B cell (primary cell): ENCODE measurements around the gene RAD51C. TPM values are rescaled to one million over a fixed set of nuclear protein-coding genes. Genes with fewer than 3 reads are reported as not detected.

Experiments used
- ATAC-seq: fragments of 200-7000 bp; cut with Tn5 transposase; one replicate; pipeline ENCODE4 v1.10.0; 2021; ENCODE audit warnings: low read depth, mild to moderate bottlenecking, moderate number of reproducible peaks, moderate library complexity
- CTCF ChIA-PET: fragments of 350-600 bp; sonication (Branson Sonifier 250); formaldehyde crosslinking; loops from one replicate; lab custom pipeline; 2021; ENCODE audit warnings: antibody characterized with exemption, inconsistent platforms; lab: Charles Lee
- POLR2A ChIA-PET: fragments of 350-600 bp; sonication (Branson Sonifier 250); formaldehyde crosslinking; loops from one replicate; lab custom pipeline; 2021; ENCODE audit warnings: antibody characterized with exemption; lab: Charles Lee
- DNase-seq: peaks from one replicate; pipeline ENCODE4 v3.0.0; 2013
- H2AFZ ChIP-seq: 2 replicates; pipeline ENCODE4 v1.6.1; 2012; ENCODE audit warnings: mild to moderate bottlenecking, low read depth, low read length; ENCODE audit not compliant: insufficient read depth, poor library complexity, severe bottlenecking
- H3K27ac ChIP-seq, 2 donors: 1 replicate in 1 of 2; 2 replicates in 1 of 2; pipeline ENCODE4 v1.5.1; 2012 to 2013; ENCODE audit warnings: low read length in 2 of 2, mild to moderate bottlenecking in 2 of 2, moderate library complexity in 1 of 2
- H3K27me3 ChIP-seq, 4 experiments: fragments of 200-600 bp in 1 of 4; sonication (generic) in 1 of 4; replicated peaks in 1 of 4; 1 replicate in 2 of 4; 2 replicates in 2 of 4; pipeline versions ENCODE4 v1.6.1 to v1.7.0; 2013 to 2016; ENCODE audit warnings: low read length in 3 of 4, mild to moderate bottlenecking in 2 of 4, mixed read lengths in 1 of 4, moderate library complexity in 1 of 4; ENCODE audit not compliant: insufficient read depth in 4 of 4, control insufficient read depth in 3 of 4; ENCODE audit errors: control extremely low read depth in 1 of 4
- H3K36me3 ChIP-seq, 2 experiments: replicated peaks in 1 of 2; 1 replicate in 1 of 2; 2 replicates in 1 of 2; pipeline versions ENCODE4 v1.6.1 to v1.7.1; 2013; ENCODE audit warnings: low read length in 1 of 2; ENCODE audit not compliant: insufficient read depth in 2 of 2, control insufficient read depth in 1 of 2; ENCODE audit errors: control extremely low read depth in 1 of 2, extremely low read depth in 1 of 2
- H3K4me1 ChIP-seq, 2 donors: fragments of 200-600 bp in 1 of 2; sonication (generic) in 1 of 2; 1 replicate in 1 of 2; 2 replicates in 1 of 2; pipeline versions ENCODE4 v1.5.1 to v1.6.1; 2013 to 2017; ENCODE audit warnings: low read length in 2 of 2; ENCODE audit not compliant: control insufficient read depth in 2 of 2, insufficient read depth in 2 of 2
- H3K4me2 ChIP-seq: replicated peaks from 2 replicates; pipeline ENCODE3; 2012; ENCODE audit warnings: mild to moderate bottlenecking, low read depth, low read length; ENCODE audit not compliant: poor library complexity, severe bottlenecking
- H3K4me3 ChIP-seq, 5 experiments: fragments of 200-600 bp in 1 of 5; sonication (generic) in 1 of 5; 1 replicate in 3 of 5; 2 replicates in 2 of 5; pipeline versions ENCODE4 v1.5.1 to v1.7.0; 2011 to 2016; ENCODE audit warnings: low read length in 4 of 5, mild to moderate bottlenecking in 4 of 5, low read depth in 2 of 5, control low read depth in 1 of 5, moderate library complexity in 1 of 5; ENCODE audit not compliant: insufficient read depth in 1 of 5; ENCODE audit errors: control extremely low read depth in 1 of 5, extremely low read depth in 1 of 5
- H3K79me2 ChIP-seq: fragments of 200-600 bp; sonication (generic); one replicate; pipeline ENCODE4 v1.6.0; 2016; ENCODE audit warnings: low read length; ENCODE audit not compliant: control insufficient read depth, insufficient read depth
- H3K9ac ChIP-seq: fragments of 200-600 bp; sonication (generic); 2 replicates; pipeline ENCODE4 v1.6.1; 2017; ENCODE audit warnings: mild to moderate bottlenecking, low read length, moderate library complexity
- H3K9me3 ChIP-seq, 3 donors: one replicate each; pipeline versions ENCODE4 v1.6.1 to v1.7.1; 2013; ENCODE audit warnings: low read length in 2 of 3; ENCODE audit not compliant: control insufficient read depth in 2 of 3, insufficient read depth in 1 of 3; ENCODE audit errors: control extremely low read depth in 1 of 3
- H4K20me1 ChIP-seq: 2 replicates; pipeline ENCODE4 v1.6.0; 2012; ENCODE audit warnings: mild to moderate bottlenecking, low read length; ENCODE audit not compliant: insufficient read depth, control insufficient read depth, poor library complexity, severe bottlenecking
- H3K27ac Mint-ChIP-seq: one replicate; pipeline ENCODE4 v1.8.0; 2021; ENCODE audit warnings: mixed read lengths
- H3K27me3 Mint-ChIP-seq: one replicate; pipeline ENCODE4 v1.8.0; 2021; ENCODE audit warnings: mixed read lengths
- H3K4me1 Mint-ChIP-seq: one replicate; pipeline ENCODE4 v1.8.0; 2021; ENCODE audit warnings: mixed read lengths
- H3K4me3 Mint-ChIP-seq: one replicate; pipeline ENCODE4 v1.8.0; 2021; ENCODE audit warnings: mixed read lengths
- H3K9me3 Mint-ChIP-seq: one replicate; pipeline ENCODE4 v1.8.0; 2022; ENCODE audit warnings: mixed read lengths; ENCODE audit not compliant: insufficient read depth
- EZH2 ChIP-seq: IDR thresholded peaks from 2 replicates; pipeline ENCODE4 v1.6.1; 2012; ENCODE audit warnings: borderline replicate concordance, low read depth, mild to moderate bottlenecking, moderate library complexity, low read length; ENCODE audit not compliant: insufficient read depth, poor library complexity, severe bottlenecking
- WGBS: methylation state at CpG from one replicate; pipeline ENCODE4 v1.1.5; 2013; ENCODE audit warnings: missing lambda C conversion rate; ENCODE audit not compliant: insufficient coverage; 5-methylcytosine and 5-hydroxymethylcytosine counted together
- intact Hi-C: fragments of 100-400 bp; cut with micrococcal nuclease; formaldehyde crosslinking; loops from one replicate; pipeline ENCODE4 v1.10.0; 2022
- polyA plus RNA-seq: library from polyadenylated mRNA; depleted of rRNA; stranded (reverse); fragments of >200 nt; gene quantifications from 2 replicates; pipeline ENCODE4 v1.2.3, GENCODE V29; 2012
- total RNA-seq, 2 donors: library from RNA; stranded (reverse); fragments of 120-200 nt in 1 of 2; gene quantifications; 1 replicate in 1 of 2; 2 replicates in 1 of 2; pipeline versions ENCODE4 v1.2.3 to v1.2.4, GENCODE V29; 2013 to 2022
- TF ChIP-seq, protein P1 (sequence below): fragments of 200-600 bp; IDR thresholded peaks from one replicate; pipeline ENCODE4 v1.8.0; 2022; ENCODE audit warnings: antibody characterized with exemption, mild to moderate bottlenecking

RAD51C gene
- total and polyA plus RNA-seq, 2 donors (not counting 1 experiment from before 2014, with no cell fraction given): 14.2 to 33.2 TPM

DNA sequence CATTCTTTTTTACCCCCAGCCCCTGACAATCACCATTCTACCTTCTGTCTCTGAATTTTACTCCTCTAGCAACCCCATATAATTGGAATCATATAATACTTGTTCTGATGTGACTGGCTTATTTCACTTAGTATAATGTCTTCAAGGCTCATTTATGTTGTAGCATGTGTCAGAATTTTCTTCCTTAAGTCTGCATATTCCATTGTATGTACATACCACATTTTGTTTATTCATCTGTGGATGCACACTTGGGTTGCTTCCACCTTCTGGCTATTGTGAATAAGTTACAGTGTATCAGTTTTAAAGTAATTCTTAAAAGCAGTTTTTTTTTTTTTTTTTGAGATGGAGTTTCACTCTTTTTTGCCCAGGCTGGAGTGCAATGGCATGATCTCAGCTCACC, 38.5 kb downstream of the RAD51C start:
- H3K36me3 ChIP-seq: peaks cover 0 to 3% of the 10 kb centered on the region in 2 experiments
- H3K27me3 ChIP-seq: no peaks in the 10 kb centered on the region
- ChIA-PET POLR2A (no interaction called here), CTCF (interaction anchor here (1.0 kb wide), 1 partner anchor 20 kb away, joined by 3 read pairs; no protein-coding TSS in a partner anchor)
- no peak overlapping the region for H3K4me3 ChIP-seq
- no peaks in the 10 kb centered on the region for H4K20me1 ChIP-seq
- H3K9ac ChIP-seq: no peak overlapping the region
- no peak overlapping the region for H3K4me2 ChIP-seq
- no peaks in the 10 kb centered on the region for H3K9me3 ChIP-seq
- no peak overlapping the region for H3K27ac Mint-ChIP-seq
- TF ChIP-seq EZH2: no peak
- TF ChIP-seq, protein P1, sequence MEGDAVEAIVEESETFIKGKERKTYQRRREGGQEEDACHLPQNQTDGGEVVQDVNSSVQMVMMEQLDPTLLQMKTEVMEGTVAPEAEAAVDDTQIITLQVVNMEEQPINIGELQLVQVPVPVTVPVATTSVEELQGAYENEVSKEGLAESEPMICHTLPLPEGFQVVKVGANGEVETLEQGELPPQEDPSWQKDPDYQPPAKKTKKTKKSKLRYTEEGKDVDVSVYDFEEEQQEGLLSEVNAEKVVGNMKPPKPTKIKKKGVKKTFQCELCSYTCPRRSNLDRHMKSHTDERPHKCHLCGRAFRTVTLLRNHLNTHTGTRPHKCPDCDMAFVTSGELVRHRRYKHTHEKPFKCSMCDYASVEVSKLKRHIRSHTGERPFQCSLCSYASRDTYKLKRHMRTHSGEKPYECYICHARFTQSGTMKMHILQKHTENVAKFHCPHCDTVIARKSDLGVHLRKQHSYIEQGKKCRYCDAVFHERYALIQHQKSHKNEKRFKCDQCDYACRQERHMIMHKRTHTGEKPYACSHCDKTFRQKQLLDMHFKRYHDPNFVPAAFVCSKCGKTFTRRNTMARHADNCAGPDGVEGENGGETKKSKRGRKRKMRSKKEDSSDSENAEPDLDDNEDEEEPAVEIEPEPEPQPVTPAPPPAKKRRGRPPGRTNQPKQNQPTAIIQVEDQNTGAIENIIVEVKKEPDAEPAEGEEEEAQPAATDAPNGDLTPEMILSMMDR: no peak
- H3K79me2 ChIP-seq: no peaks in the 10 kb centered on the region
- no peak overlapping the region for H3K4me3 Mint-ChIP-seq
- intact Hi-C loops: no loop called here
- H3K27ac ChIP-seq: no peak overlapping the region
- ATAC-seq (no peak), DNase-seq (no peak)
- no peaks in the 10 kb centered on the region for H3K4me1 Mint-ChIP-seq
- H3K4me1 ChIP-seq: no peaks in the 10 kb centered on the region
- H3K27me3 Mint-ChIP-seq: no peaks in the 10 kb centered on the region
- no peaks in the 10 kb centered on the region for H3K9me3 Mint-ChIP-seq
- no peak overlapping the region for H2AFZ ChIP-seq

DNA sequence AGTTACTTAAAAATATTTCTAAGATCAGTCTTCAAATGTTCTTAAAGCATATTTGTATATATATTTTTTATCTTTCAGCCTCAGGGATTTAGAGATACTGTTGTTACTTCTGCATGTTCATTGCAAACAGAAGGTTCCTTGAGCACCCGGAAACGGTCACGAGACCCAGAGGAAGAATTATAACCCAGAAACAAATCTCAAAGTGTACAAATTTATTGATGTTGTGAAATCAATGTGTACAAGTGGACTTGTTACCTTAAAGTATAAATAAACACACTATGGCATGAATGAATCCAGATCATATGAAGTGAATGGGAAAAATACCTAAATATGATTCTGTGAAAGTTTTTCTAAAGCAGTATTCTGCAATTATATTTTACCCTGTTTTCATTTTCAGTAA, 41.6 kb downstream of the RAD51C start:
- Histone ChIP-seq H3K27ac (no peak overlapping the region), H3K9me3 (no peaks in the 10 kb centered on the region), H3K36me3 (peaks cover 0 to 3% of the 10 kb centered on the region in 2 experiments), H3K4me3 (no peak overlapping the region), H2AFZ (no peak overlapping the region), H3K4me1 (no peaks in the 10 kb centered on the region), H3K4me2 (no peak overlapping the region), H4K20me1 (no peaks in the 10 kb centered on the region), H3K27me3 (no peaks in the 10 kb centered on the region), H3K79me2 (no peaks in the 10 kb centered on the region), H3K9ac (no peak overlapping the region)
- DNase-seq (no peak), ATAC-seq (no peak)
- TF ChIP-seq EZH2: no peak
- TF ChIP-seq, protein P1: no peak
- Mint-ChIP-seq H3K27me3 (no peaks in the 10 kb centered on the region), H3K4me3 (no peak overlapping the region), H3K9me3 (no peaks in the 10 kb centered on the region), H3K4me1 (no peaks in the 10 kb centered on the region), H3K27ac (no peak overlapping the region)
- no CpG with 5 or more reads among the region's 3 CpGs for WGBS
- CTCF ChIA-PET: no interaction called here
- intact Hi-C loops: no loop called here
- POLR2A ChIA-PET: no interaction called here
